Mammary epithelial cell (primary cell): ENCODE data around the gene EPB41L4A.
"Not testable (repeated sequence)": the region's sequence is repeated elsewhere in the genome, so short reads cannot be mapped to it uniquely, and the experiment has no call there.

Source experiments
- CTCF ChIP-seq, 2 donors: IDR thresholded peaks in 1 of 2; conservative IDR thresholded peaks in 1 of 2; 2 replicates each; pipeline ENCODE4 v1.5.1; 2011 to 2012; ENCODE audit warnings: inconsistent platforms in 2 of 2, low read length in 2 of 2, mild to moderate bottlenecking in 2 of 2, control low read depth in 1 of 2, low read depth in 1 of 2; ENCODE audit not compliant: insufficient read depth in 1 of 2; ENCODE audit errors: extremely low read depth in 1 of 2
- EZH2 ChIP-seq: IDR thresholded peaks from 2 replicates; pipeline ENCODE4 v1.6.1; 2012; ENCODE audit warnings: low read length, inconsistent platforms, borderline replicate concordance

GRCh38 chr5:112426202-112426601 lies 7.1 kb upstream of the EPB41L4A start:
- not testable (repeated sequence) for TF ChIP-seq CTCF (conservative IDR thresholded peaks at IDR 0.05 in 1 of 2, IDR thresholded peaks at IDR 0.05 in 1 of 2; ENCODE audit: extremely low read depth in 1 of 2, insufficient read depth in 1 of 2, low read depth in 1 of 2, low read length in 2 of 2); EZH2
